ENCODE measurements around the gene CCL21. TPM values are rescaled to one million over a fixed set of nuclear protein-coding genes. Genes with fewer than 3 reads are reported as not detected.

CCL21 gene
- total RNA-seq, 4 donors from 2014 or later = 2.3 to 13.6 (median 8.3) TPM

DNA sequence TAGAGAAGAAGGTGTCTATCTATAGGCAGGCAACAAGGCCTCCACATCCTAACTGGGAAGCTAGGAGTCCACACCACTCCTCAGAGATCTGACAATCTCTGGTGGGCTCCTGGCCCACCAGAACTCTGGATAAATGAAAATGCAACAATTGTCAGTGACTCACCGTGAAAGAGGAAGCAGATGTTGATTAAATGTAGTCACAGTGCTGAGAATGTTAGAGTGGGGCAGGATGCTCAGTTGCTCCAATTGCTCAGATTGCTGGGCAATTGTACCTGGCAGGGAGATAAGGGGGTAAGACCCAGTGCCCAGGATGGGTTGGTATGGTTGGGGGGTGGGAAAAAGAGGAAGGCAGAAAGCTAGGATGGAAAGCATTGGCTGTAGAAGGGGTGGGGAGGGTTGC is 23.2 kb downstream of the CCL21 start:
- no peak for TF ChIP-seq POLR2A (IDR thresholded peaks at IDR 0.05)
- TF ChIP-seq, protein P1, sequence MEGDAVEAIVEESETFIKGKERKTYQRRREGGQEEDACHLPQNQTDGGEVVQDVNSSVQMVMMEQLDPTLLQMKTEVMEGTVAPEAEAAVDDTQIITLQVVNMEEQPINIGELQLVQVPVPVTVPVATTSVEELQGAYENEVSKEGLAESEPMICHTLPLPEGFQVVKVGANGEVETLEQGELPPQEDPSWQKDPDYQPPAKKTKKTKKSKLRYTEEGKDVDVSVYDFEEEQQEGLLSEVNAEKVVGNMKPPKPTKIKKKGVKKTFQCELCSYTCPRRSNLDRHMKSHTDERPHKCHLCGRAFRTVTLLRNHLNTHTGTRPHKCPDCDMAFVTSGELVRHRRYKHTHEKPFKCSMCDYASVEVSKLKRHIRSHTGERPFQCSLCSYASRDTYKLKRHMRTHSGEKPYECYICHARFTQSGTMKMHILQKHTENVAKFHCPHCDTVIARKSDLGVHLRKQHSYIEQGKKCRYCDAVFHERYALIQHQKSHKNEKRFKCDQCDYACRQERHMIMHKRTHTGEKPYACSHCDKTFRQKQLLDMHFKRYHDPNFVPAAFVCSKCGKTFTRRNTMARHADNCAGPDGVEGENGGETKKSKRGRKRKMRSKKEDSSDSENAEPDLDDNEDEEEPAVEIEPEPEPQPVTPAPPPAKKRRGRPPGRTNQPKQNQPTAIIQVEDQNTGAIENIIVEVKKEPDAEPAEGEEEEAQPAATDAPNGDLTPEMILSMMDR (IDR thresholded peaks at IDR 0.05) = no peak
- H3K4me3 ChIP-seq (ENCODE audit: low read depth, poor library complexity, severe bottlenecking) = no peak overlapping the region
- intact Hi-C loops (cut with DNase I; ENCODE audit: low total_unique reads) = no loop called here
- no peak for DNase-seq (ENCODE audit: low spot score in 2 of 2)
- whole genome bisulfite sequencing, 2 donors = 57 to 68% methylated on average over 1 of the region's 1 CpG

DNA sequence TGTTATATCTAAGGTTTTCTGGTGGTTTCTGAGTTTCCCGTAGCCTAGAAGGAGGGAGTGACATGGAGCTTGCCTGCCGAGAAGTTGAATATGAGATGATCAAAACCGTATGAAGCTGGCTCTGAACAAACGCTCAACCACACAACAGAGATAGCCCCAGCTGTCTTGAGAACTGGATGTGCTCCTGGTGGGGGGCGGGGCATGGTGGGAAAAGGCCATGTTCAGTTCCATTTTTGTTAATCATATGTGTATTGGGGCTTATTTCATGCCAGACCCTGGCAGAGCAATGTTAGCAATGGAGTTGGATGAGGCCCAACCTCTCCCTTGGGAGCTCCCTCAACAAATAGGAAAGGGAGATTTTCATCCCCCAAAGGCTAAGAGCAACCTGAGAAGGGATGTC is 23.7 kb downstream of the CCL21 start:
- intact Hi-C loops (cut with DNase I; ENCODE audit: low total_unique reads) = no loop called here
- 50 to 61% methylated on average over 5 of the region's 5 CpGs for WGBS, 2 donors

DNA sequence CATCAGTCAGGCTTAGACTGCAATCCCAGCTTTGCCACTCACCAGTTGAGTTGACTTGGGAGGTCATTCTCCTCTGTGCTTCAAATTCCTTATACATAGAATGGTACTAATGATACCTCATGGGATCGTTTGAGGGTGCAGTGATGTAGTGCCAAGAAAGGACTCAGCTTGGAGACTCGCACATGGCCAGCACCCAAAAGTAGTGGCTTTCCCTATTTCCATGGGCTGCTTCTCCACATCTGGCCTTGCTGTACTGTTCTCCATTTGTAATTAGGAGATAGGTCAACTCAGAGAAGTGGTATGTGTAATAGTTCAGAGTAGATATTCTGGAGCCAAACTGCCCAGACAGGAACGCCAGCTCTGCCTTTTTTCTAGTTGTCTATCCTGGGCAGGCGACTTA is 24.3 kb downstream of the CCL21 start:
- intact Hi-C loops (cut with DNase I; ENCODE audit: low total_unique reads) = no loop called here
- no peak for DNase-seq (ENCODE audit: low spot score in 2 of 2)
- no peak for TF ChIP-seq POLR2A (IDR thresholded peaks at IDR 0.05)
- TF ChIP-seq, protein P1 (IDR thresholded peaks at IDR 0.05) = no peak
- no peak overlapping the region for H3K4me3 ChIP-seq (ENCODE audit: low read depth, poor library complexity, severe bottlenecking)
- 68 to 75% methylated on average over 4 of the region's 4 CpGs for WGBS, 2 donors

More for the DNA sequence above, 23.7 kb downstream of the CCL21 start:
- no peak overlapping the region for H3K4me3 ChIP-seq (ENCODE audit: low read depth, poor library complexity, severe bottlenecking)
- no peak for DNase-seq (ENCODE audit: low spot score in 2 of 2)
- TF ChIP-seq, protein P1 (IDR thresholded peaks at IDR 0.05) = no peak
- TF ChIP-seq POLR2A (IDR thresholded peaks at IDR 0.05) = no peak

DNA sequence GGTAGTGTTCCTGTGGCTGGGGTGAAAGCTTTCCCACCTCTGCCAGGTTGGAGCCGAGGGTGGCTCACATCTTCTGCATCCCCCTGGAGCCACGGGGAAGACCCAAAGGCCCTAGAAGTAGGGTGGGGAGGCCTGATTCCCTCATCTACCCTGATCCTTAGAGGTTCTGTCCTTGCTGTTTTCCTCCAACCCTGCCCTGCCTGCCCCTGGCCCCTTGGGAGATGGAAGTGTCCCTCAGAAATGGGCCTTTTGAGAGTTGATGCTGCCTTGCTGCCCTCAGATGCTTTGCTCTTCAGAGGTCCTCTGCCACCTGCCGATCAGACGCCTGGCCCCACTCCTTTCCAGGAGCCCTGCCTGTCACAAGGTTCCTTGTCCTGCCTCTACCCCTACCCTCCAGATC is 25.1 kb downstream of the CCL21 start:
- DNase-seq (ENCODE audit: low spot score in 2 of 2) = no peak
- intact Hi-C loops (cut with DNase I; ENCODE audit: low total_unique reads) = loop anchor here (5.0 kb wide), 1 partner anchor 178 kb away; no protein-coding TSS in a partner anchor
- H3K4me3 ChIP-seq (ENCODE audit: low read depth, poor library complexity, severe bottlenecking) = no peak overlapping the region
- WGBS, 2 donors = 94 to 97% methylated on average over 4 of the region's 4 CpGs
- TF ChIP-seq, protein P1 (IDR thresholded peaks at IDR 0.05) = no peak
- no peak for TF ChIP-seq POLR2A (IDR thresholded peaks at IDR 0.05)

DNA sequence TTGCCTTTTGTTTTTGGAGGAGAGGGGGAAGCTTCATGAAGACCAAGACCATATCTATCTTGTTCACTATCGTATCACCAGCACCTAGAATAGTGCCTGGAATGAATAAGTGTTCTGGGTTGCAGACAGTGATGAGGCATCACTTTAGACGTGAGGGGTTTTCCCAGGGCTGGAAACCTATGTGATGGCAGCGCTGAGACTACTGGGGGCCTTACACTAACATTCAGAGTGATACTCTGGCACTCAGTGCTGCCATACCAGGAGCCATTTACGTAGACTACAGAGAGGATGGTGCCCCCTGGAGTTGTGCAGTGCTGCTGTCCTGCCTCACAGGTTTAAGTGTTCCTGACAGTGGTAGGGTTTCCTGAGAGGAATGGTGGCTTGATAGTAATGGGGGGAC is 25.8 kb downstream of the CCL21 start:
- TF ChIP-seq POLR2A (IDR thresholded peaks at IDR 0.05) = no peak
- intact Hi-C loops (cut with DNase I; ENCODE audit: low total_unique reads) = loop anchor here (5.0 kb wide), 1 partner anchor 177 kb away; no protein-coding TSS in a partner anchor
- no peak overlapping the region for H3K4me3 ChIP-seq (ENCODE audit: low read depth, poor library complexity, severe bottlenecking)
- 80 to 97% methylated on average over 4 of the region's 4 CpGs for WGBS, 2 donors
- no peak for DNase-seq (ENCODE audit: low spot score in 2 of 2)

DNA sequence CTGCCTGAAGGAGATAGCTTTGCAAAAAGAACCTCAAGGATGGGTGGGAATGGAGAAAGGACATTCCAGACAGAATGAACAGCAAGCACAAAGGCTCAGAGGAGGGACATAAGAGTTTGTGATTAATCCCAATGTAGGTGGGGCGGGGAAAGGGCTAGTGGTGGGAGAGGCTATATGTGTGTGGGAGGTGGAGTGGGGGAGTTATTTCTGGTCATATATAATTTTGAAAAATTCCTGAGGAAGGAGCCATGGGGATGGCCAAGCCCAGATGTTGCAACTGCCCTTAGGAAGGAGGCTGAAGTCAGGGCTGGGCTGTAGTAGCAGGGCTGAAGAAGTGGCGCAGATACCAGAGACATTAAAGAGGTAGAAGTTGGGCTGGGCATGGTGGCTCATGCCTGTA is 34.1 kb downstream of the CCL21 start:
- TF ChIP-seq, protein P1 (IDR thresholded peaks at IDR 0.05) = no peak
- no peak for TF ChIP-seq POLR2A (IDR thresholded peaks at IDR 0.05)
- intact Hi-C loops (cut with DNase I; ENCODE audit: low total_unique reads) = no loop called here
- WGBS, 2 donors = 94 to 97% methylated on average over 2 of the region's 2 CpGs

More for the DNA sequence above, 34.1 kb downstream of the CCL21 start:
- DNase-seq (ENCODE audit: low spot score in 2 of 2) = no peak
- H3K4me3 ChIP-seq (ENCODE audit: low read depth, poor library complexity, severe bottlenecking) = no peak overlapping the region
